ENCODE results near the gene FRRS1.

DNA sequence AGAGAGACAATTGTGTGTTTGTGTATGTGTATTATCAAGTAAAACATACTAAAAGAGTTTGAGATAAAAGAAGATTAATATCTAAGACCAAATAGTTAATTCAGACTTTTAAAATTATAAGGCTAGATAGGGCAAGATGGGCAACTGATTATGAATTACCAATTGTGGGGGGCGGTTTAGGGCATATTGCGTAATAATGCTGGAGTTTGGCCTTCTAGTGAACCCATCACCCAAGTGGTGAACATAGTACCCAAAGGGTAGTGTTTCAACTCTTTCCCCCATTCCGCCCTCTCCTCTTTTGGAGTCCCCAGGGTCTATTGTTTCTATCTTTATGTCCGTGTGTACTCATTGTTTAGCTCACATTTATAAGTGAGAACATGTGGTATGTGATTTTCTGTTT lies 55.4 kb downstream of the FRRS1 start:
- TF ChIP-seq, protein P1, sequence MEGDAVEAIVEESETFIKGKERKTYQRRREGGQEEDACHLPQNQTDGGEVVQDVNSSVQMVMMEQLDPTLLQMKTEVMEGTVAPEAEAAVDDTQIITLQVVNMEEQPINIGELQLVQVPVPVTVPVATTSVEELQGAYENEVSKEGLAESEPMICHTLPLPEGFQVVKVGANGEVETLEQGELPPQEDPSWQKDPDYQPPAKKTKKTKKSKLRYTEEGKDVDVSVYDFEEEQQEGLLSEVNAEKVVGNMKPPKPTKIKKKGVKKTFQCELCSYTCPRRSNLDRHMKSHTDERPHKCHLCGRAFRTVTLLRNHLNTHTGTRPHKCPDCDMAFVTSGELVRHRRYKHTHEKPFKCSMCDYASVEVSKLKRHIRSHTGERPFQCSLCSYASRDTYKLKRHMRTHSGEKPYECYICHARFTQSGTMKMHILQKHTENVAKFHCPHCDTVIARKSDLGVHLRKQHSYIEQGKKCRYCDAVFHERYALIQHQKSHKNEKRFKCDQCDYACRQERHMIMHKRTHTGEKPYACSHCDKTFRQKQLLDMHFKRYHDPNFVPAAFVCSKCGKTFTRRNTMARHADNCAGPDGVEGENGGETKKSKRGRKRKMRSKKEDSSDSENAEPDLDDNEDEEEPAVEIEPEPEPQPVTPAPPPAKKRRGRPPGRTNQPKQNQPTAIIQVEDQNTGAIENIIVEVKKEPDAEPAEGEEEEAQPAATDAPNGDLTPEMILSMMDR (IDR thresholded peaks at IDR 0.05): no peak
- no peak for TF ChIP-seq POLR2A (IDR thresholded peaks at IDR 0.05)

Measured in adrenal gland (tissue), 5 donors.